NK-92 treated with Interleukin-12 subunit alpha and Interleukin-12 subunit beta, amount 100 ng/mL, for 24 hours (cell line): ENCODE data around the gene STN1.

ENCODE experiments used
- DNase-seq: peaks from one replicate; lab custom pipeline; 2025; lab: John Stamatoyannopoulos, UW

The STN1 gene

GRCh38 chr10:103843854-103844570 is 74.0 kb downstream of the STN1 start:
- no peak for DNase-seq

GRCh38 chr10:103843045-103843444 is 74.9 kb downstream of the STN1 start:
- no peak for DNase-seq

GRCh38 chr10:103842605-103843004 is 75.4 kb downstream of the STN1 start:
- no peak for DNase-seq

GRCh38 chr10:103841519-103841918 is 76.5 kb downstream of the STN1 start:
- no peak for DNase-seq

GRCh38 chr10:103840740-103841070 is 77.3 kb downstream of the STN1 start:
- DNase-seq: no peak

- DNase-seq: no peak
These were observed 77.9 kb downstream of the STN1 start for GRCh38 chr10:103839872-103840739.

GRCh38 chr10:103839519-103839871 is 78.5 kb downstream of the STN1 start:
- DNase-seq: no peak

GRCh38 chr10:103838862-103839518 is 79.0 kb downstream of the STN1 start:
- DNase-seq: no peak

- no peak for DNase-seq
These were observed 80.0 kb downstream of the STN1 start for GRCh38 chr10:103838070-103838395.

GRCh38 chr10:103837370-103838069 is 80.5 kb downstream of the STN1 start:
- no peak for DNase-seq

- no peak for DNase-seq
These were observed 81.1 kb downstream of the STN1 start for GRCh38 chr10:103836861-103837260.

- no peak for DNase-seq
These were observed 81.7 kb downstream of the STN1 start for GRCh38 chr10:103836273-103836672.

GRCh38 chr10:103835096-103836050 is 82.6 kb downstream of the STN1 start:
- no peak for DNase-seq

- no peak for DNase-seq
These were observed 83.4 kb downstream of the STN1 start for GRCh38 chr10:103834436-103835095.

- DNase-seq: no peak
These were observed 84.1 kb downstream of the STN1 start for GRCh38 chr10:103833731-103834365.

- no peak for DNase-seq
These were observed 85.2 kb downstream of the STN1 start for GRCh38 chr10:103832806-103833205.
